Measurements from ENCODE around the gene SGSM2. TPM values are rescaled to one million over a fixed set of nuclear protein-coding genes. Genes with fewer than 3 reads are reported as not detected.

SGSM2 gene
- polyA plus RNA-seq, 3 donors: 3.0 to 130 (median 3.5) TPM

DNA sequence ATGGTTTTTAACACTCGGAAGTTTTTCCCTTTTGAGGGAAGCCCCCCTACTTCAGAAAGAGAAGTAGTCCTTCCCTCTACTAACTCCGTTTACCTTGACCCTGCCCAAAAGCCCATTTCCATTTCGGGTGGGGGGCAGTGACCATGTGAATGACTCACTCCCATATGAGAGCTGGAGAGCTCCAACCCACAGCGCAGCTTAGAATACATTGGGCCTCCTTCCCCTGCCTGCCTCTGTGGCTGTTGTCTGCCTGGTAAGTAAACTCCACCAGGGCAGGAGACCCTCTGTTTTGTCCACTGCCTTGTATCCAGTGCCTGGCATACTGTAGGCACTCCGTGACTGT lies 985 bp downstream of the SGSM2 start:
- H3K9ac ChIP-seq (ENCODE audit: insufficient read depth, low read length, poor library complexity, severe bottlenecking): peak overlapping the region; percentile 74
- TF ChIP-seq, protein P1, sequence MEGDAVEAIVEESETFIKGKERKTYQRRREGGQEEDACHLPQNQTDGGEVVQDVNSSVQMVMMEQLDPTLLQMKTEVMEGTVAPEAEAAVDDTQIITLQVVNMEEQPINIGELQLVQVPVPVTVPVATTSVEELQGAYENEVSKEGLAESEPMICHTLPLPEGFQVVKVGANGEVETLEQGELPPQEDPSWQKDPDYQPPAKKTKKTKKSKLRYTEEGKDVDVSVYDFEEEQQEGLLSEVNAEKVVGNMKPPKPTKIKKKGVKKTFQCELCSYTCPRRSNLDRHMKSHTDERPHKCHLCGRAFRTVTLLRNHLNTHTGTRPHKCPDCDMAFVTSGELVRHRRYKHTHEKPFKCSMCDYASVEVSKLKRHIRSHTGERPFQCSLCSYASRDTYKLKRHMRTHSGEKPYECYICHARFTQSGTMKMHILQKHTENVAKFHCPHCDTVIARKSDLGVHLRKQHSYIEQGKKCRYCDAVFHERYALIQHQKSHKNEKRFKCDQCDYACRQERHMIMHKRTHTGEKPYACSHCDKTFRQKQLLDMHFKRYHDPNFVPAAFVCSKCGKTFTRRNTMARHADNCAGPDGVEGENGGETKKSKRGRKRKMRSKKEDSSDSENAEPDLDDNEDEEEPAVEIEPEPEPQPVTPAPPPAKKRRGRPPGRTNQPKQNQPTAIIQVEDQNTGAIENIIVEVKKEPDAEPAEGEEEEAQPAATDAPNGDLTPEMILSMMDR (IDR thresholded peaks at IDR 0.05): no peak
- WGBS (ENCODE audit: insufficient coverage): 56% methylated on average over 2 of the region's 5 CpGs

DNA sequence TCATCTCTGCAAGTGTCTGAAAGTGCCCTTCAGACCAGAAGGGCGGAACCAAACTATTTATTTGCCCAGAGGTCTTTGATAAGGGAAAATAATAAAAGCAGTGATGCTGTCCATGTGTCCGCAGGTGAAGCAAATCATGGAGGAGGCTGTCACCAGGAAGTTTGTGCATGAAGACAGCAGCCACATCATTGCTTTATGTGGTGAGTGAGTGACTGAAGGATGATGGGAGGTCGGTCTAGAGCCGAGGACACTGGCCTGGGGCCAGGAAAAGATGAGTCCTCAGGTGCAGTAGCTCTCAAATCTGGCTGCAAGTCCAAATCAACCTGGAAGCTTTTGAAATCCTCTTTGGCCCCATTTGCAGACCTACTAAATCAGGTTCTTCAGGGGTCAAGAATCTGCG lies 6.1 kb downstream of the SGSM2 start:
- Mint-ChIP-seq H3K9me3 (no peaks in the 10 kb centered on the region), H3K4me1 (peaks cover 2% of the 10 kb centered on the region), H3K27ac (no peak overlapping the region), H3K4me3 (no peak overlapping the region), H3K27me3 (ENCODE audit: low read depth in 3 of 3) (peaks cover 0 to 2% (median 0%) of the 10 kb centered on the region in 3 donors), H3K36me3 (peaks cover 25 to 30% of the 10 kb centered on the region in 2 donors)
- no peak overlapping the region for H2AFZ ChIP-seq (ENCODE audit: insufficient read depth, low read depth, low read length, poor library complexity, severe bottlenecking)
- H3K4me3 ChIP-seq (replicated peaks in 1 of 3; ENCODE audit: low read depth in 2 of 3, low read length in 3 of 3): no peak overlapping the region
- H3K27ac ChIP-seq (ENCODE audit: low read depth in 1 of 2, low read length in 2 of 2): no peak overlapping the region
- peaks cover 0 to 32% of the 10 kb centered on the region in 2 donors for H3K36me3 ChIP-seq (replicated peaks in 1 of 2; ENCODE audit: control insufficient read depth in 1 of 2, insufficient read depth in 2 of 2, low read length in 2 of 2)
- H3K27me3 ChIP-seq (ENCODE audit: control insufficient read depth in 2 of 2, insufficient read depth in 2 of 2, low read length in 2 of 2): no peaks in the 10 kb centered on the region
- no peak overlapping the region for H3K4me2 ChIP-seq (replicated peaks; ENCODE audit: extremely low read depth, low read length, poor library complexity, severe bottlenecking)
- WGBS (ENCODE audit: insufficient coverage): 84% methylated on average over 4 of the region's 5 CpGs
- peaks cover under 1% of the 10 kb centered on the region in 2 donors for H3K4me1 ChIP-seq (ENCODE audit: control insufficient read depth in 1 of 2, insufficient read depth in 2 of 2, low read length in 2 of 2)
- H3K9me3 ChIP-seq (replicated peaks in 1 of 2; ENCODE audit: control insufficient read depth in 1 of 2, insufficient read depth in 1 of 2, low read length in 2 of 2): no peaks in the 10 kb centered on the region
- H4K20me1 ChIP-seq (ENCODE audit: insufficient read depth, low read length): peaks cover 2% of the 10 kb centered on the region
- TF ChIP-seq, protein P1 (IDR thresholded peaks at IDR 0.05): no peak
- intact Hi-C loops (cut with micrococcal nuclease): no loop called here
- no peaks in the 10 kb centered on the region for H3K79me2 ChIP-seq (ENCODE audit: insufficient read depth, low read length)
- no peak overlapping the region for H3K9ac ChIP-seq (ENCODE audit: insufficient read depth, low read length, poor library complexity, severe bottlenecking)
- no peak for DNase-seq

More for the DNA sequence above, 985 bp downstream of the SGSM2 start:
- Histone ChIP-seq H4K20me1 (ENCODE audit: insufficient read depth, low read length) (peaks cover 6% of the 10 kb centered on the region), H3K27me3 (ENCODE audit: control insufficient read depth in 2 of 2, insufficient read depth in 2 of 2, low read length in 2 of 2) (no peaks in the 10 kb centered on the region), H3K36me3 (replicated peaks in 1 of 2; ENCODE audit: control insufficient read depth in 1 of 2, insufficient read depth in 2 of 2, low read length in 2 of 2) (peaks cover 19 to 30% of the 10 kb centered on the region in 2 donors), H3K27ac (ENCODE audit: low read depth in 1 of 2, low read length in 2 of 2) (no peak overlapping the region), H3K4me2 (replicated peaks; ENCODE audit: extremely low read depth, low read length, poor library complexity, severe bottlenecking) (peak overlapping the region; percentile 100), H3K4me3 (replicated peaks in 1 of 3; ENCODE audit: low read depth in 2 of 3, low read length in 3 of 3) (peak overlapping the region; percentile 84 to 91 (median 88)), H2AFZ (ENCODE audit: insufficient read depth, low read depth, low read length, poor library complexity, severe bottlenecking) (peak overlapping the region; percentile 96), H3K4me1 (ENCODE audit: control insufficient read depth in 1 of 2, insufficient read depth in 2 of 2, low read length in 2 of 2) (peaks cover 20 to 25% of the 10 kb centered on the region in 2 donors), H3K9me3 (replicated peaks in 1 of 2; ENCODE audit: control insufficient read depth in 1 of 2, insufficient read depth in 1 of 2, low read length in 2 of 2) (no peaks in the 10 kb centered on the region), H3K79me2 (ENCODE audit: insufficient read depth, low read length) (peaks cover 18% of the 10 kb centered on the region)
- H3K4me1 Mint-ChIP-seq: peaks cover 15% of the 10 kb centered on the region
- peak in 1 of 3 donors; percentile 27 for DNase-seq
- peaks cover 0 to 4% (median 0%) of the 10 kb centered on the region in 3 donors for H3K27me3 Mint-ChIP-seq (ENCODE audit: low read depth in 3 of 3)
- H3K36me3 Mint-ChIP-seq: peaks cover 9 to 13% of the 10 kb centered on the region in 2 donors
- H3K9me3 Mint-ChIP-seq: no peaks in the 10 kb centered on the region
- intact Hi-C loops (cut with micrococcal nuclease): loop anchor here in 1 of 2 donors (5.0 kb wide), 1 partner anchor 36 kb away; the partner anchor contains the start of genes SMG6 and SRR
- H3K4me3 Mint-ChIP-seq: peak overlapping the region; percentile 77 to 80
- peak overlapping the region in 3 of 7 donors; percentile 15 to 66 (median 55) for H3K27ac Mint-ChIP-seq

All from CD14-positive monocyte (primary cell).